HEK293 (cell line): ENCODE measurements around the gene EEF1AKMT3.

Experiments
- ATF2 ChIP-seq: fragments of 450-650 bp; formaldehyde crosslinking; IDR thresholded peaks from 2 replicates; pipeline ENCODE4 v1.5.1; 2016; ENCODE audit warnings: missing biosample characterization, missing genetic modification characterization, low read depth
- KLF8 ChIP-seq: fragments of 450-650 bp; formaldehyde crosslinking; IDR thresholded peaks from 2 replicates; pipeline ENCODE4 v1.5.1; 2016; ENCODE audit warnings: missing biosample characterization, missing genetic modification characterization
- PRDM1 ChIP-seq: fragments of 450-650 bp; formaldehyde crosslinking; IDR thresholded peaks from 2 replicates; pipeline ENCODE4; 2016; ENCODE audit warnings: missing biosample characterization, missing genetic modification characterization
- PRDM4 ChIP-seq: fragments of 450-650 bp; formaldehyde crosslinking; IDR thresholded peaks from 2 replicates; pipeline ENCODE4 v1.5.1; 2017; ENCODE audit warnings: missing biosample characterization, missing genetic modification characterization
- SP2 ChIP-seq: fragments of 450-650 bp; formaldehyde crosslinking; IDR thresholded peaks from 2 replicates; pipeline ENCODE4 v1.5.1; 2016; ENCODE audit warnings: missing biosample characterization, missing genetic modification characterization
- TSHZ1 ChIP-seq: fragments of 450-650 bp; formaldehyde crosslinking; IDR thresholded peaks from 2 replicates; pipeline ENCODE4 v1.5.1; 2016; ENCODE audit warnings: missing biosample characterization, missing genetic modification characterization, borderline replicate concordance
- ZBTB10 ChIP-seq: fragments of 450-650 bp; formaldehyde crosslinking; IDR thresholded peaks from 2 replicates; pipeline ENCODE4 v1.5.1; 2016; ENCODE audit warnings: missing biosample characterization, missing genetic modification characterization
- ZBTB20 ChIP-seq: fragments of 450-650 bp; formaldehyde crosslinking; IDR thresholded peaks from 2 replicates; pipeline ENCODE4 v1.5.1; 2016; ENCODE audit warnings: missing biosample characterization, missing genetic modification characterization
- ZBTB26 ChIP-seq: fragments of 450-650 bp; formaldehyde crosslinking; optimal IDR thresholded peaks from 2 replicates; pipeline ENCODE3; 2016; ENCODE audit warnings: missing biosample characterization, mild to moderate bottlenecking, missing genetic modification characterization
- ZBTB7A ChIP-seq: fragments of 450-650 bp; formaldehyde crosslinking; IDR thresholded peaks from 2 replicates; pipeline ENCODE4 v1.5.1; 2016; ENCODE audit warnings: low read depth, missing biosample characterization, missing genetic modification characterization
- ZNF114 ChIP-seq: fragments of 450-650 bp; formaldehyde crosslinking; IDR thresholded peaks from 2 replicates; pipeline ENCODE4 v1.5.0; 2017; ENCODE audit warnings: missing biosample characterization, missing genetic modification characterization
- ZNF121 ChIP-seq: fragments of 450-650 bp; formaldehyde crosslinking; IDR thresholded peaks from 2 replicates; pipeline ENCODE4 v1.5.1; 2016; ENCODE audit warnings: missing biosample characterization, missing genetic modification characterization
- ZNF132 ChIP-seq: fragments of 450-650 bp; formaldehyde crosslinking; IDR thresholded peaks from 2 replicates; pipeline ENCODE4 v1.5.1; 2017; ENCODE audit warnings: missing biosample characterization, missing genetic modification characterization, borderline replicate concordance
- ZNF138 ChIP-seq: fragments of 450-650 bp; formaldehyde crosslinking; IDR thresholded peaks from 2 replicates; pipeline ENCODE4 v1.5.1; 2016; ENCODE audit warnings: missing biosample characterization, missing genetic modification characterization, borderline replicate concordance
- ZNF16 ChIP-seq: fragments of 450-650 bp; formaldehyde crosslinking; IDR thresholded peaks from 2 replicates; pipeline ENCODE4 v1.5.1; 2016; ENCODE audit warnings: low read depth, missing biosample characterization, missing genetic modification characterization
- ZNF169 ChIP-seq: fragments of 450-650 bp; formaldehyde crosslinking; IDR thresholded peaks from 2 replicates; pipeline ENCODE4 v1.5.1; 2016; ENCODE audit warnings: missing biosample characterization, missing genetic modification characterization
- ZNF311 ChIP-seq: fragments of 450-650 bp; formaldehyde crosslinking; IDR thresholded peaks from 2 replicates; pipeline ENCODE4 v1.5.1; 2017; ENCODE audit warnings: missing biosample characterization, missing genetic modification characterization, borderline replicate concordance
- ZNF362 ChIP-seq: fragments of 450-650 bp; formaldehyde crosslinking; IDR thresholded peaks from 2 replicates; pipeline ENCODE4 v1.5.1; 2016; ENCODE audit warnings: missing biosample characterization, missing genetic modification characterization
- ZNF366 ChIP-seq: fragments of 450-650 bp; formaldehyde crosslinking; conservative IDR thresholded peaks from 2 replicates; pipeline ENCODE4 v1.5.1; 2016; ENCODE audit warnings: missing biosample characterization, missing genetic modification characterization
- ZNF37A ChIP-seq: fragments of 450-650 bp; IDR thresholded peaks from 2 replicates; pipeline ENCODE4 v1.5.1; 2018; ENCODE audit warnings: missing biosample characterization, missing genetic modification characterization
- ZNF48 ChIP-seq: fragments of 450-650 bp; formaldehyde crosslinking; IDR thresholded peaks from 2 replicates; pipeline ENCODE4 v1.5.1; 2016; ENCODE audit warnings: missing biosample characterization, missing genetic modification characterization
- ZNF544 ChIP-seq: fragments of 450-650 bp; formaldehyde crosslinking; IDR thresholded peaks from 2 replicates; pipeline ENCODE4 v1.5.0; 2017; ENCODE audit warnings: missing biosample characterization, missing genetic modification characterization
- ZNF560 ChIP-seq: fragments of 450-650 bp; formaldehyde crosslinking; IDR thresholded peaks from 2 replicates; pipeline ENCODE4 v1.5.1; 2017; ENCODE audit warnings: missing biosample characterization, missing genetic modification characterization, borderline replicate concordance
- ZNF600 ChIP-seq: fragments of 450-650 bp; formaldehyde crosslinking; IDR thresholded peaks from 2 replicates; pipeline ENCODE4 v1.5.1; 2016; ENCODE audit warnings: missing biosample characterization, missing genetic modification characterization
- ZNF645 ChIP-seq: fragments of 450-650 bp; formaldehyde crosslinking; IDR thresholded peaks from 2 replicates; pipeline ENCODE4; 2016; ENCODE audit warnings: missing biosample characterization, missing genetic modification characterization
- ZNF670 ChIP-seq: fragments of 450-650 bp; formaldehyde crosslinking; IDR thresholded peaks from 2 replicates; pipeline ENCODE4 v1.5.1; 2016; ENCODE audit warnings: missing biosample characterization, missing genetic modification characterization, low read depth

The EEF1AKMT3 gene

GRCh38 chr12:57744194-57744776 lies 28.1 kb upstream of the EEF1AKMT3 start (continued):
- TF ChIP-seq ZNF366 (tag by site-specific recombination) (peak; percentile 16), ZNF37A (tag by site-specific recombination) (no peak), ZNF560 (tag by site-specific recombination) (no peak), ATF2 (no peak), PRDM4 (tag by site-specific recombination) (no peak), ZNF48 (tag by site-specific recombination) (no peak), ZNF600 (tag by site-specific recombination) (peak; percentile 22; the same call in 1 of the 2 replicates), ZNF169 (no peak), TSHZ1 (0 out of 2 replicates have a peak, but pooled peaks have one; percentile 13), ZNF132 (tag by site-specific recombination) (no peak), ZNF670 (tag by site-specific recombination) (no peak), ZNF311 (tag by site-specific recombination) (no peak), ZNF16 (tag by site-specific recombination) (no peak), ZNF121 (tag by site-specific recombination) (no peak), SP2 (no peak), ZBTB7A (tag by site-specific recombination) (0 out of 2 replicates have a peak, but pooled peaks have one; percentile 51), ZBTB26 (tag by site-specific recombination) (no peak), ZNF138 (tag by site-specific recombination) (no peak), ZNF114 (tag by site-specific recombination) (no peak), ZNF362 (tag by site-specific recombination) (no peak), ZBTB10 (tag by site-specific recombination) (peak; percentile 53; the same call in 1 of the 2 replicates), ZNF645 (no peak), ZBTB20 (tag by site-specific recombination) (0 out of 2 replicates have a peak, but pooled peaks have one; percentile 12), KLF8 (peak; percentile 74), PRDM1 (tag by site-specific recombination) (no peak), ZNF544 (tag by site-specific recombination) (no peak)
